GM12874 (cell line): ENCODE measurements around the gene SYPL2.

Experiments used
- CTCF ChIP-seq: IDR thresholded peaks from 2 replicates; pipeline ENCODE4 v1.5.1; 2011; ENCODE audit warnings: low read depth, mild to moderate bottlenecking, control low read depth, low read length, moderate library complexity; ENCODE audit not compliant: insufficient read depth

The SYPL2 gene

GRCh38 chr1:109482791-109483671, 16.7 kb downstream of the SYPL2 start:
- TF ChIP-seq CTCF = 0 out of 2 replicates have a peak, but pooled peaks have one; percentile 26

- no peak for TF ChIP-seq CTCF
These were observed 17.5 kb downstream of the SYPL2 start, which contains the start of gene ATXN7L2 for GRCh38 chr1:109483672-109484518. ATXN7L2 (plus strand) TSS chr1:109483905; CDS start chr1:109483954, 49 bp downstream.

GRCh38 chr1:109484519-109484975, 18.2 kb downstream of the SYPL2 start:
- no peak for TF ChIP-seq CTCF

GRCh38 chr1:109485001-109485400, 18.7 kb downstream of the SYPL2 start:
- no peak for TF ChIP-seq CTCF

GRCh38 chr1:109487261-109487660, 20.9 kb downstream of the SYPL2 start:
- no peak for TF ChIP-seq CTCF

GRCh38 chr1:109488201-109488600, 21.9 kb downstream of the SYPL2 start:
- no peak for TF ChIP-seq CTCF

GRCh38 chr1:109488696-109489095, 22.4 kb downstream of the SYPL2 start:
- TF ChIP-seq CTCF = no peak
